NCI-H2196 treated with DMSO at 0.1 percent for 48 hours (cell line): ENCODE measurements around the gene SERINC2.

Experiments used
- DNase-seq: peaks from one replicate; lab custom pipeline; 2025; ENCODE audit not compliant: unreplicated experiment; lab: John Stamatoyannopoulos, UW

SERINC2 gene

GRCh38 chr1:31432592-31433395, 19.8 kb downstream of the SERINC2 start:
- DNase-seq = no peak

DNA sequence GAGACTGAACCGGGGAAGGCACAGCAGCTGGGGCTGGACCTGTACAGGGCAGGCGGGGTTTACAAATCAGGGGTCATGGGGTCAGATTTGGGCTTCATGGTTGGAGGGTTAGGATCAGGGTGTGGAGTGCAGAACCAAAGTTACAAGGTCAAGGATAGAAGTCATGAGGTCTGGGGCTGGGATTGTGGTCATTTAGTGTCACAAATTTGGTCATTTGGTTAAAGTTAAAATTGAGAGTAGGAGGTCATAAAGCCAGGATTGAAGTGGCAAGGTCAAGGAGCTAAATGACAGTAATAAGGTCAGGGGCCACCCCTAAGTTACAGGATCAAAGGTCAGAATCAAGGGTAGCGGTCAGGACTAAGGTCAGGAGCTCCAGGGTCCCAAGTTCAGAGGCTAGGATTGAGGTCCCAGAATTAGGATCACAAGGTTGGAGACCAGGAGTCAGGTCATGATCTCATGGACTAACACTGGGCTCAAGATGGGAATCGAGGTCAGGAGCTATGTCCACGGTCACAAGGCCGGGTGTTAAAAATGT, 20.4 kb downstream of the SERINC2 start:
- DNase-seq = no peak

DNA sequence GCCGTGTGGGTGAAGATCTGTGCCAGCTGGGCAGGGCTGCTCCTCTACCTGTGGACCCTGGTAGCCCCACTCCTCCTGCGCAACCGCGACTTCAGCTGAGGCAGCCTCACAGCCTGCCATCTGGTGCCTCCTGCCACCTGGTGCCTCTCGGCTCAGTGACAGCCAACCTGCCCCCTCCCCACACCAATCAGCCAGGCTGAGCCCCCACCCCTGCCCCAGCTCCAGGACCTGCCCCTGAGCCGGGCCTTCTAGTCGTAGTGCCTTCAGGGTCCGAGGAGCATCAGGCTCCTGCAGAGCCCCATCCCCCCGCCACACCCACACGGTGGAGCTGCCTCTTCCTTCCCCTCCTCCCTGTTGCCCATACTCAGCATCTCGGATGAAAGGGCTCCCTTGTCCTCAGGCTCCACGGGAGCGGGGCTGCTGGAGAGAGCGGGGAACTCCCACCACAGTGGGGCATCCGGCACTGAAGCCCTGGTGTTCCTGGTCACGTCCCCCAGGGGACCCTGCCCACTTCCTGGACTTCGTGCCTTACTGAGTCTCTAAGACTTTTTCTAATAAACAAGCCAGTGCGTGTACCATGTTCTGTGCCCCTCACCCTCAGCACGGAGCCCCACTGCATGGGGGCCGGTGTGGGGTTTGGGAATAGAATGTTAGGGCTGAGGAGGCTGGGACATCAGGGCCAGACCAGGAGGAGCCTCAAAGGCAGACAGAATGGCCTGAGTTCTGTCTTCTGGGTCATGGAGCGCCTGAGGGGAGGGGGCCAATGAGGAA, 21.3 kb downstream of the SERINC2 start:
- no peak for DNase-seq

- no peak for DNase-seq
Observed at GRCh38 chr1:31434979-31435378, 22.0 kb downstream of the SERINC2 start.

DNA sequence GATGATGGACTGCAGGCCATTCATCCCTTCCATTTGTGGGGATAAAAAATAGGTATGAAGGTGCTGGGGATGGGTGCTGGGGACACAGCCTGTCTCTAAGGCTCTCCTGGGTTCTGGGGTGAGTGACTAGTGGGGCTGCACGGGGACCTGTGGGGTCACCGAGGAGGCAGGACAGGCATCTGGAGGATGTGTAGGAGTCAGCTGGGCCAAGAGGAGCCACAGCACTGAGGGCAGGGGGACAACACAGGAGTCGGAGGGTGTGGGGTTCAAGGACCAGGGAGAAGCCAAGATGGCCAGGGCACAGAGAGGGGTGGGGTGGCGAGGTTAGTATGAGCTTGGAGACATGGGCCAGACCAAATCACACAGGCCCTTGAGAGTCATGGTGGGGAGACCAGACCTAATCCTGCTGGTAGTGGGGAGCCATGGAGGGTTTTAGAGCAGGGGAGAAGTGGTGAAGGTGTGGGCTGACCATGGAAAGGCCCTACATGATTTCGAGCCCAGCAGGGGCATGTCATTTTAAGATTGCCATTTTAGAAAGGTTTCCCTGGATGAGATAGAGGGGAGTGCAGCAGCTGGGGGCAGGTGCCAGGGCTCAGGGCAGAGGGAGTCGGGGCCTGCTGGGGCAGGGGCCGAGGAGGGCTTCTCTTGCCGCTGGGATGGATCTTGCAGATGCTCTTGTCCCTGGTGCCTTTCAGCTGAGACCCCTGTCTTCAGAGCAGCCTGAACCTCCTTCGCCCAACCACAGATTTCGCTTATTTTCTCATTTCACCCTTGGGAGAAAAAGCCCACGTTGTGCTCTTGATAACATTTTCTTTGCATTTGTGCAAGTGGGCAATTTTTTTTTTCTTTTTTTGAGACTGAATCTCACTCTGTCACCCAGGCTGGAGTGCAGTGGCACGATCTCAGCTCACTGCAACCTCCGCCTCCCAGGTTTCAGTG, 22.7 kb downstream of the SERINC2 start:
- no peak for DNase-seq

DNA sequence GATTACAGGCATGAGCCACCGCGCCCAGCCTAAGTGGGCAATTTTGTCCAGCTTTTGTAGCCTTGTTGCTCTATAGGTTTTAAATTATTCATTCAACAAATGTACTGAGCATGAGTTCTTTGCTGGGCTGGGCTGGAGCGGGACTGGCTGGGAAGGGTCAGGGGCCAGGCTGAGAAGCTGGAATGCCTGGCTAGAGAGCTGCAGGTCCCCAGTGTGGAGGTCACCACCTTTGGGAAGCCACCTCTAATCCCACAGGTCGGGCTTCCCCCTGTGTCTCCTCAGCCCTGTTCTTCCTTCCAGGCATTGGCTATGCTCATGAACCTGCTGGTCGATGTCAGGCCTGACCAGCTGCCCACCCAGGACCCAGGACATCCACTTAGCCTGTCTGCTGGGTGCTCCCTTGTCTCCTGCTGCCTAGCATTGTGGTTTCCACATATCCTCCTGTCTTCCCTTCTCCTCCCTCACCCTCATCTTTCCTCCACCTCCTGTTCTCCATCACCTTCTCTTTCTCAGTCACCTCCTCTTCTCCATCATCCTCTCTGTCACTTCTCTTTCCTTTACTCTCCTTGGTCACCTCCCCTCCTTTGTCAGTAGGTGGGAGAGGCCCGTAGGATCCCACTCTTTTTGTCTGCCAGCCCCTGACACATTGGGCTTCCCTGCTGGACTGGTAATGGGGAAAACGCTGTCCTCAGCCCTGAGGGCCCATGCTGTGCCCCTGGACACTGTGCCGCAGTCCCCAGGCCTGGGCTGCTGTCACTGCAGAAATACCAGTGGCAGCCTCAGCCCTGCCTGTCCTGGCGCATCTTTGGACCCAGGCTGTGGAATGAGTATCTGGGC, 23.8 kb downstream of the SERINC2 start:
- DNase-seq = no peak

DNA sequence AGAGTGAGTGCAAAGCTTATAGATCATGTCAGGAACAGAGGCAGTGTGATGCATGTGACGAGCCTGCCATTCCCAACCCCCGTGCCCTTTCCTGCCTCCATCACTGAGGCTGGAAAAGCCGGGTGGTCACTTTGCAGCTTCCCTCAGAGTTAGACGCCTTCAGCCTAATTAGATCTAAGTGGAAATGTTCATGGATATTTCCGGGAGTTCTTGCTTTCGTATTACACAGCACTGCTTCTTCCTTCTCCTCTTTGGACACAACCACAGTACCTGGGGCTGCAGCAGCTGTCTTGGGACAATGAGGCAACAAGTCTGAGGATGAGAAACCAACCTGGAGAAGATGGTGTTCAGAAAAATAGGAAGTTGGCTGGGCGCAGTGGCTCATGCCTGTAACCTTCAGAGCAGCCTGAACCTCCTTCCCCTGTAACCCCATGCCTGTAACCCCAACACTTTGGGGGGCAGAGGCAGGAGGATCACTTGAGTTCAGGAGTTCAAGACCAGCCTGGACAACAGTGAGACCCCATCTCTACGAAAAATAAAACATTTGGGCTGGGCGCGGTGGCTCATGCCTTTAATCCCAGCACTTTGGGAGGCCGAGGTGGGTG, 24.5 kb downstream of the SERINC2 start:
- DNase-seq = no peak

DNA sequence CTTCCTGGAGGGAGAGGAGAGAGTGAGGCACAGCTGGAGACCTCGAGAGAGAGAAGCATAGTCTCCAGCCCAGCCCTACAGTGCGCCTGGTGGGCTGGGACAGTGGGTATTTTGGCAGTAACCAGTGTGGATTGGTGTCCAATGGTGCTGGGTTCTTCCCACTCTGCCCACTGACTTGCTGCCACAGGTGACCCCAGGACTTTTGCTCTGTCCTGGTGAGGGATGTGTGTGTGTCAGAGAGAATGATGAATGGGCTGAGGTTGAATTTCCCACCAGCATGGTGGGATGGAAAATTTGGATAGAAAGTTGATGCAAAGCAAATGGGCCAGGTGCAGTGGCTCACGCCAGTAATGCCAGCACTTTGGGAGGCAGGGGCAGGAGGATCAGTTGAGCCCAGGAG, 26.3 kb downstream of the SERINC2 start:
- no peak for DNase-seq

DNA sequence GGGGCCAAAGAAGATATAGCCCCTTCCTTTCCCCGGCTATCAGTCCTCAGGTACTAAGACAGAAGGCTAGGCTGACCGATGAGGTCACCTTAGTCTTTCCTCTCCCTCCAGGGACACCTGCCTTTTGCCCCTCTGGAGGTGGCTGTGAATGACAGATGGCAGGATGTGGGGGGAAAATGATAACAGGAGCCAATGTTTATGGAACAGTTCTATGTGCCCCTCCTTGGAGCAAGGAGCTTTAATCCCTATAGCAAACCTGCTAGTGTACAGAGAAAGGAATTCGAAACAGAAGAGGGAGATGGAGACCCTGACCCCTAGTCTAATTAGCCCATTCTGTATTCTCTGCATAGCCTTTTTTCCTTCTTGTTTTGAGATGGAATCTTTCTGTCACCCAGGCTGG, 28.1 kb downstream of the SERINC2 start:
- no peak for DNase-seq

- DNase-seq = no peak
Observed at GRCh38 chr1:31441558-31441957, 28.5 kb downstream of the SERINC2 start.

- no peak for DNase-seq
Observed at GRCh38 chr1:31441970-31442647, 29.1 kb downstream of the SERINC2 start.

DNA sequence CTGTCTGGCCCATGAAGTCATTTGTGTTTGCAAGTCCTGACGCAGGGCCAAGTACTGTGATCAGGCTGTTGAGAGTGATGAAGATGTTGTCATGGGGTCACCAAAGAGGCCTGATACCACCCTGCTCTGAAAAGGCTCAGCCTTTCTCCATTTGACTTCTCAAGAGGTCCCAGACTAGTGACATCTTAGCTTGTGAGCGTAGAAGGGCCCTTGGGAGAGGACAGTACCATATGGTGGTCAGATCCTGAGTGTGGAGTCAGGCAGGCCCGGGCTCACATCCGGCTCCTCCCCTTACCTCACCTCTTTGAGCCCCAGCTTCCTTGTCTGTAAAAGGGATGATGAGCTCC, 29.6 kb downstream of the SERINC2 start:
- no peak for DNase-seq

DNA sequence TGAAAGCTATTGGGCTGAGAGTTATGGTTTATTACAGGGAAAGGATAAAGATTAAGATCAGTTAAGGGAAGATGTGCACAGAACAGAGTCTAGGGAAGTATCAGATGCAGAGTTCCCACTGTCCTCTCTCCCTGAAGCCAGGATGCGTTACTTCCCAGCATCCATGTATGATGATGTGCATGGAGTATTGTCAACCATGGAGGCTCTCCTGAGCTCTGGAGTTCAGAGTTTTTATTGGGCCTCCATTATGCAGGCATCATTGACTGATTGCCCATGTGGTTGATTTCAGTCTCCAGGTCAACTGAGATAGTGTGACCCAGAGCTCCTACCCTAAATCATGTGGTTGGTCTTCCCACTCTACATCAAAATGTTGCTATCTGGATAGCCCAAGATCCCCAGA, 30.7 kb downstream of the SERINC2 start:
- DNase-seq = no peak

- no peak for DNase-seq
Observed at GRCh38 chr1:31444725-31445448, 31.9 kb downstream of the SERINC2 start.

- no peak for DNase-seq
Observed at GRCh38 chr1:31445951-31446350, 32.9 kb downstream of the SERINC2 start.

GRCh38 chr1:31447210-31447609, 34.2 kb downstream of the SERINC2 start:
- no peak for DNase-seq

DNA sequence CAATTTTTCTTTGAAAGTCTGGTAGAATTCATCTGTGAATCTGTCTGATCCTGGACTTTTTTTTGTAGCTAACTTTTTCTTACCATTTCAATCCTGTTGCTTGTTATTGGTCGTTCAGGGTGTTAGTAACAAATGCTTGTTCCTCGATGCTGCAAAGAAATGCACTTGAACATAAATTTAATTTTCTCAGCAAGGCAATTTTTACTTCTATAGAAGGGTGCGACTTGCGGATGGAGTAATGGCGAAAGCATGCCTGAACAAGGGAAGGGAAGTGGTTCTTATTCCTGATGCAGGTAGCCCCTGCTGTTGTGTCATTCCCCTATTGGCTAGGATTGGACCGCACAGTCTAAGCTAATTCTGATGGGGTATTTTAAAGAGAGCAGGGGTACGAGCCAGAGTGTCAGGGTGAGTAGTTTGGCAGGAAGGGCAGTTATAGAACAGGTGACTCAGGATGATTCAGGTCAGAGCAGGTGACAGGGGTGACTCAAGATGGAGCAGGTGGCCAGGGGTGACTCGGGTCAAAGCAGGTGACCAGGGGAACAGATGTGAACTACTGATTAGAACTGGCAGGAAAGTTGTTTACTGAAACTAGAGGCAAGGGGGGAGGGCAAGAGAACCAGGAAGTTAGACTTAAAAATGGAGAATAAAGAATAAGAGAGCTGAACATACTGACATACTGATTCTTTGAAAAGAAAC, 40.5 kb downstream of the SERINC2 start:
- no peak for DNase-seq

- no peak for DNase-seq
Observed at GRCh38 chr1:31458287-31458896, 45.4 kb downstream of the SERINC2 start.
